HepG2 (cell line): ENCODE results near the gene KCTD14. TPM values are rescaled to one million over a fixed set of nuclear protein-coding genes. Genes with fewer than 3 reads are reported as not detected.

ENCODE experiments used
- AKNA ChIP-seq: sonication (generic); formaldehyde crosslinking; IDR thresholded peaks from 2 replicates; pipeline ENCODE4 v1.4.0; 2020; ENCODE audit warnings: missing genetic modification reagents, borderline replicate concordance
- ERF ChIP-seq: IDR thresholded peaks from 2 replicates; pipeline ENCODE4 v1.6.1; 2018; ENCODE audit warnings: missing biosample characterization, missing genetic modification reagents
- FOXP4 ChIP-seq: sonication (generic); formaldehyde crosslinking; IDR thresholded peaks from 2 replicates; pipeline ENCODE4 v1.4.0; 2020; ENCODE audit warnings: missing genetic modification reagents
- NFE2L1 ChIP-seq: sonication (generic); formaldehyde crosslinking; IDR thresholded peaks from 2 replicates; pipeline ENCODE4 v1.4.0; 2020; ENCODE audit warnings: missing genetic modification reagents, mild to moderate bottlenecking, borderline replicate concordance
- POGZ ChIP-seq: sonication (generic); formaldehyde crosslinking; IDR thresholded peaks from 2 replicates; pipeline ENCODE4 v1.4.0; 2020; ENCODE audit warnings: mild to moderate bottlenecking, missing genetic modification reagents
- SAP130 ChIP-seq: IDR thresholded peaks from 2 replicates; pipeline ENCODE4 v1.6.1; 2016; ENCODE audit warnings: low read depth
- ZBTB25 ChIP-seq: IDR thresholded peaks from 2 replicates; pipeline ENCODE4 v1.6.1; 2018; ENCODE audit warnings: missing genetic modification reagents
- ZFP36L1 ChIP-seq: sonication (generic); formaldehyde crosslinking; IDR thresholded peaks from 2 replicates; pipeline ENCODE4 v1.8.0; 2022; ENCODE audit warnings: mild to moderate bottlenecking, missing genetic modification reagents, moderate library complexity
- ZFP62 ChIP-seq: sonication (generic); formaldehyde crosslinking; IDR thresholded peaks from 2 replicates; pipeline ENCODE4 v1.4.0; 2020; ENCODE audit warnings: missing genetic modification reagents
- ZNF230 ChIP-seq: sonication (generic); formaldehyde crosslinking; IDR thresholded peaks from 2 replicates; pipeline ENCODE4 v1.4.0; 2020; ENCODE audit warnings: mild to moderate bottlenecking, missing genetic modification reagents
- ZNF546 ChIP-seq: sonication (generic); formaldehyde crosslinking; conservative IDR thresholded peaks from 2 replicates; pipeline ENCODE4 v1.8.1; 2023; ENCODE audit warnings: mild to moderate bottlenecking, missing genetic modification reagents
- ZNF674 ChIP-seq: sonication (generic); formaldehyde crosslinking; IDR thresholded peaks from 2 replicates; pipeline ENCODE4 v1.5.0; 2020; ENCODE audit warnings: low read depth, mild to moderate bottlenecking, missing genetic modification reagents
- ZNF776 ChIP-seq: sonication (generic); formaldehyde crosslinking; IDR thresholded peaks from 2 replicates; pipeline ENCODE4 v1.4.0; 2020; ENCODE audit warnings: mild to moderate bottlenecking, missing genetic modification reagents
- ZNF777 ChIP-seq: sonication (generic); formaldehyde crosslinking; IDR thresholded peaks from 2 replicates; pipeline ENCODE4 v1.4.0; 2020; ENCODE audit warnings: missing genetic modification reagents
- polyA plus RNA-seq, 8 experiments: library from polyadenylated mRNA; depleted of rRNA in 3 of 8; stranded (reverse) in 7 of 8; unstranded in 1 of 8; fragments of >200 nt; fragmentation: Illumina TruSeq in 4 of 8; extraction: Trizol in 4 of 8; gene quantifications; 2 replicates each; pipeline versions ENCODE4 v1.2.1 to v1.2.3, GENCODE V29; 2011 to 2016; ENCODE audit warnings: low read depth in 4 of 8, missing spikeins in 1 of 8, mixed read lengths in 1 of 8; ENCODE audit not compliant: insufficient read depth in 1 of 8
- total RNA-seq, 5 experiments: library from RNA; depleted of rRNA; stranded (reverse); fragments of >200 nt; fragmentation: Illumina TruSeq; extraction: Trizol; gene quantifications; 2 replicates each; pipeline ENCODE4 v1.2.3, GENCODE V29; 2016; ENCODE audit warnings: low read depth in 1 of 5
- TF ChIP-seq, protein P1 (sequence below): sonication (generic); formaldehyde crosslinking; IDR thresholded peaks from 2 replicates; pipeline ENCODE4 v1.4.0; 2020; ENCODE audit warnings: missing genetic modification reagents
- TF ChIP-seq, protein P2 (sequence below): sonication (generic); formaldehyde crosslinking; IDR thresholded peaks from 2 replicates; pipeline ENCODE4 v1.8.1; 2023; ENCODE audit warnings: mild to moderate bottlenecking, missing genetic modification reagents
- TF ChIP-seq, protein P3 (sequence below): sonication (generic); formaldehyde crosslinking; IDR thresholded peaks from 2 replicates; pipeline ENCODE4 v1.4.0; 2020; ENCODE audit warnings: mild to moderate bottlenecking, missing genetic modification reagents

Gene KCTD14
- total and polyA plus RNA-seq, 2 of the 13 experiments (the other 11 are each of a cell fraction or from before 2014, with no cell fraction given): 10.3 to 15.6 TPM

GRCh38 chr11:78037056-78037455, 14.0 kb upstream of the KCTD14 start (continued):
- TF ChIP-seq, protein P1, sequence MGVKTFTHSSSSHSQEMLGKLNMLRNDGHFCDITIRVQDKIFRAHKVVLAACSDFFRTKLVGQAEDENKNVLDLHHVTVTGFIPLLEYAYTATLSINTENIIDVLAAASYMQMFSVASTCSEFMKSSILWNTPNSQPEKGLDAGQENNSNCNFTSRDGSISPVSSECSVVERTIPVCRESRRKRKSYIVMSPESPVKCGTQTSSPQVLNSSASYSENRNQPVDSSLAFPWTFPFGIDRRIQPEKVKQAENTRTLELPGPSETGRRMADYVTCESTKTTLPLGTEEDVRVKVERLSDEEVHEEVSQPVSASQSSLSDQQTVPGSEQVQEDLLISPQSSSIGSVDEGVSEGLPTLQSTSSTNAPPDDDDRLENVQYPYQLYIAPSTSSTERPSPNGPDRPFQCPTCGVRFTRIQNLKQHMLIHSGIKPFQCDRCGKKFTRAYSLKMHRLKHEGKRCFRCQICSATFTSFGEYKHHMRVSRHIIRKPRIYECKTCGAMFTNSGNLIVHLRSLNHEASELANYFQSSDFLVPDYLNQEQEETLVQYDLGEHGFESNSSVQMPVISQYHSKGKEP (CRISPR knock-in tag): no peak
- TF ChIP-seq ZNF546 (CRISPR knock-in tag) (no peak), ZNF776 (CRISPR knock-in tag) (no peak), ZNF230 (CRISPR knock-in tag) (no peak), SAP130 (CRISPR knock-in tag) (peak; percentile 70), NFE2L1 (CRISPR knock-in tag) (no peak), ZNF674 (CRISPR knock-in tag) (no peak), FOXP4 (CRISPR knock-in tag) (no peak), ZNF777 (CRISPR knock-in tag) (no peak), ZFP36L1 (CRISPR knock-in tag) (no peak), POGZ (CRISPR knock-in tag) (no peak), ZFP62 (no peak), ZBTB25 (CRISPR knock-in tag) (no peak), ERF (CRISPR knock-in tag) (0 out of 2 replicates have a peak, but pooled peaks have one; percentile 33), AKNA (CRISPR knock-in tag) (no peak)
- TF ChIP-seq, protein P2, sequence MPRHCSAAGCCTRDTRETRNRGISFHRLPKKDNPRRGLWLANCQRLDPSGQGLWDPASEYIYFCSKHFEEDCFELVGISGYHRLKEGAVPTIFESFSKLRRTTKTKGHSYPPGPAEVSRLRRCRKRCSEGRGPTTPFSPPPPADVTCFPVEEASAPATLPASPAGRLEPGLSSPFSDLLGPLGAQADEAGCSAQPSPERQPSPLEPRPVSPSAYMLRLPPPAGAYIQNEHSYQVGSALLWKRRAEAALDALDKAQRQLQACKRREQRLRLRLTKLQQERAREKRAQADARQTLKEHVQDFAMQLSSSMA (CRISPR knock-in tag): no peak
- TF ChIP-seq, protein P3, sequence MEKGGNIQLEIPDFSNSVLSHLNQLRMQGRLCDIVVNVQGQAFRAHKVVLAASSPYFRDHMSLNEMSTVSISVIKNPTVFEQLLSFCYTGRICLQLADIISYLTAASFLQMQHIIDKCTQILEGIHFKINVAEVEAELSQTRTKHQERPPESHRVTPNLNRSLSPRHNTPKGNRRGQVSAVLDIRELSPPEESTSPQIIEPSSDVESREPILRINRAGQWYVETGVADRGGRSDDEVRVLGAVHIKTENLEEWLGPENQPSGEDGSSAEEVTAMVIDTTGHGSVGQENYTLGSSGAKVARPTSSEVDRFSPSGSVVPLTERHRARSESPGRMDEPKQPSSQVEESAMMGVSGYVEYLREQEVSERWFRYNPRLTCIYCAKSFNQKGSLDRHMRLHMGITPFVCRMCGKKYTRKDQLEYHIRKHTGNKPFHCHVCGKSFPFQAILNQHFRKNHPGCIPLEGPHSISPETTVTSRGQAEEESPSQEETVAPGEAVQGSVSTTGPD (CRISPR knock-in tag): no peak
